Astrocyte of the spinal cord (primary cell): ENCODE measurements around the gene HMG20B.

Source experiments
- DNase-seq: peaks from one replicate; pipeline ENCODE4 v3.0.0; 2011; ENCODE audit warnings: low read depth, low spot score
- H3K4me3 ChIP-seq: 2 replicates; pipeline ENCODE4 v1.5.1; 2011; ENCODE audit warnings: low read depth, mild to moderate bottlenecking, low read length, moderate library complexity
- in situ Hi-C: cut with HindIII; loops from 2 replicates; pipeline ENCODE4 v1.10.0; 2017; ENCODE audit warnings: low sequenced_read_pairs
- TF ChIP-seq, protein P1 (sequence below): IDR thresholded peaks from 2 replicates; pipeline ENCODE4 v1.5.1; 2012; ENCODE audit warnings: low read depth, mild to moderate bottlenecking, low read length, inconsistent platforms

HMG20B gene

DNA sequence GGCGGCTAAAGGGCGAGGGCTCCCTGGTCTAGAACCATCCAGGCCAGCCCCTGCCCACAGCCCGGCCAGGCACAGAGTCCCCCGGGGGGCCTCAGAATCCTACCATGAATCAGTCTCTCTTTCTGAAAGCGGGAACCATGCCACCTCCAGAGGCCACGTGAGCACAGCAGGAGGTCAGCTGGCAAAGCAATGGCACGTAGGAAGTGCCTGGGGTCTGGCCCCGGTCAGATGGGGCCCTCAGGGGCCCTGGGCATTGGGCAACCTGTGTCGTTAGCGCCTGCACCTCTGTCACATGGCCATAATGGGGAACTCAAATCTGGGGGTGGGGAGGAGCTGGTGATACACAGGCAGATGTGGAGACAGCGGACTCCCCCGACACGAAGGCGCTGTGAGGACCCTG, 24.1 kb upstream of the HMG20B start:
- H3K4me3 ChIP-seq = no peak overlapping the region
- no peak for DNase-seq
- TF ChIP-seq, protein P1, sequence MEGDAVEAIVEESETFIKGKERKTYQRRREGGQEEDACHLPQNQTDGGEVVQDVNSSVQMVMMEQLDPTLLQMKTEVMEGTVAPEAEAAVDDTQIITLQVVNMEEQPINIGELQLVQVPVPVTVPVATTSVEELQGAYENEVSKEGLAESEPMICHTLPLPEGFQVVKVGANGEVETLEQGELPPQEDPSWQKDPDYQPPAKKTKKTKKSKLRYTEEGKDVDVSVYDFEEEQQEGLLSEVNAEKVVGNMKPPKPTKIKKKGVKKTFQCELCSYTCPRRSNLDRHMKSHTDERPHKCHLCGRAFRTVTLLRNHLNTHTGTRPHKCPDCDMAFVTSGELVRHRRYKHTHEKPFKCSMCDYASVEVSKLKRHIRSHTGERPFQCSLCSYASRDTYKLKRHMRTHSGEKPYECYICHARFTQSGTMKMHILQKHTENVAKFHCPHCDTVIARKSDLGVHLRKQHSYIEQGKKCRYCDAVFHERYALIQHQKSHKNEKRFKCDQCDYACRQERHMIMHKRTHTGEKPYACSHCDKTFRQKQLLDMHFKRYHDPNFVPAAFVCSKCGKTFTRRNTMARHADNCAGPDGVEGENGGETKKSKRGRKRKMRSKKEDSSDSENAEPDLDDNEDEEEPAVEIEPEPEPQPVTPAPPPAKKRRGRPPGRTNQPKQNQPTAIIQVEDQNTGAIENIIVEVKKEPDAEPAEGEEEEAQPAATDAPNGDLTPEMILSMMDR = no peak
- in situ Hi-C loops = no loop called here

DNA sequence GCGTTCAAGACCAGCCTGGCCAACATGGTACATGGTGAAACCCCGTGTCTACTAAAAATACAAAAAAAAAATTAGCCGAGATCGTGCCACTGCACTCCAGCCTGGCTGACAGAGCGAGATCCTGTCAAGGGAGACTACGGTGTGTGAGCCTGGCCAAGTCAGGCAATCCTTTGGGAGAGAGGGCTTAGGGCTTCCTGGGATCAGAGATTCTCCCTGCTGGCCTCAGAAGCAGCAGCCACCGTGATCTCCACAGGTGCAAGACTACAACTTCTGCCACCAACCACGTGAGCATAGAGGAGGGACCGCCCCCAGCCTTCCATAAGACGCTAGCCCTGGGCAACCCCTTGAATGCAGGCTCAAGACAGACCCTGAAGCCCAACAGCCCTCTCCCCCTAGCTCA, 22.9 kb upstream of the HMG20B start:
- TF ChIP-seq, protein P1 = no peak
- in situ Hi-C loops = no loop called here
- DNase-seq = no peak
- no peak overlapping the region for H3K4me3 ChIP-seq

DNA sequence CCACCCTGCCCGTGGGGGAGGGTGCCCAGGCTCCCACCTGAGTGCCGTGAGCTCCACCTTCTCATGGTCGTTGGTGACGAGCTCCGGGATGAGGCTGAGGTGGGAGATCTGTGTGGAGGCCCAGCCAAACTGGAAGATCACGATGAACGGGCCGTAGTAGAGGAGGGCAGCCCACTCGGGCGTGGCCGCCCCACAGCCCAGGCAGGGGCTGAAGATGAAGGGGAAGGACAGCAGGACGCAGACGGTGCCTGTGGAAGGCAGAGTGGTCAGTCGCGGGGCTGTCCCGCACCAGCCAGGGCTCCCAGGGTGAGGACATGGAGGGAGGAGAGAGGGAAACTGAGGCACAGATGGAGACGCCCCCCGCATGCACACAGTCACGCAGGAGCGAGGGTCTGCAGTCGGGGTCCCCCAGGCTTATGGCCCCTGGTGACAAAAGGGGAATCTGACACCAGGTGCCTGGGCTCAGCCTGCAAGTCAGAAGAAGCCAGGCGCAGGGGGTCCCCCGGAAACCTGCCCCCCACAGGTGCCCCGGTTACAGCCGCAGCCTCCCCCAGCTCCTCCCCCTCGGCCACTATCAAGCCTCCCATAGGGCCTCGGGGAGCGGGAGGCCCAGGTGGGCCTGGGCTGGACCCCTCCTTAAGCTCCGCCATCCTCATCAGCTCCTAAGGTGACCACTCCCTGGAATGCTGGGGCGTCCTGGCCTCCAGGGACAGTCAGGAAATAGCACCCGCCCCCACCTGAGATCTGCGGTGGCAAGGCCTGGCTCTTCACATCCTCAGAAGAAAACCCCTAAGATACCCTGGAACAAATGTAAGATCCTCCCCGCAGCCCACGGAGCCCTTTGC, 21.6 kb upstream of the HMG20B start:
- TF ChIP-seq, protein P1 = no peak
- H3K4me3 ChIP-seq = no peak overlapping the region
- DNase-seq = no peak
- in situ Hi-C loops = no loop called here

DNA sequence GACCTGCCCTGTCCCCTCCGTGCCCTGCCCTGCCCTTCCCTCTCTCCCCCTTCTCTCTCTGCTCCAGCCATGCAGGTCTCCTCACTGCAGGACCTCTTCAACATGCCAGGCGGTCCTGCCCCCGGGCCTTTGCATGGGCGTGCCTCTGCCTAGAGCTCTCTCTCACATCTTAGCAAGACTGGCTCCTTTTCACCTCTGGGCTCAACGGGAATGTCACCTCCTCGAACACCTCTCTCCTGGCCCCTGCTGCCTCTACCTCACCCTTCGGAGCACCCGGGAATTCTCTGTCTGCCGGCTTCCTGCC, 21.0 kb upstream of the HMG20B start:
- TF ChIP-seq, protein P1 = no peak
- no peak for DNase-seq
- in situ Hi-C loops = no loop called here
- H3K4me3 ChIP-seq = no peak overlapping the region

DNA sequence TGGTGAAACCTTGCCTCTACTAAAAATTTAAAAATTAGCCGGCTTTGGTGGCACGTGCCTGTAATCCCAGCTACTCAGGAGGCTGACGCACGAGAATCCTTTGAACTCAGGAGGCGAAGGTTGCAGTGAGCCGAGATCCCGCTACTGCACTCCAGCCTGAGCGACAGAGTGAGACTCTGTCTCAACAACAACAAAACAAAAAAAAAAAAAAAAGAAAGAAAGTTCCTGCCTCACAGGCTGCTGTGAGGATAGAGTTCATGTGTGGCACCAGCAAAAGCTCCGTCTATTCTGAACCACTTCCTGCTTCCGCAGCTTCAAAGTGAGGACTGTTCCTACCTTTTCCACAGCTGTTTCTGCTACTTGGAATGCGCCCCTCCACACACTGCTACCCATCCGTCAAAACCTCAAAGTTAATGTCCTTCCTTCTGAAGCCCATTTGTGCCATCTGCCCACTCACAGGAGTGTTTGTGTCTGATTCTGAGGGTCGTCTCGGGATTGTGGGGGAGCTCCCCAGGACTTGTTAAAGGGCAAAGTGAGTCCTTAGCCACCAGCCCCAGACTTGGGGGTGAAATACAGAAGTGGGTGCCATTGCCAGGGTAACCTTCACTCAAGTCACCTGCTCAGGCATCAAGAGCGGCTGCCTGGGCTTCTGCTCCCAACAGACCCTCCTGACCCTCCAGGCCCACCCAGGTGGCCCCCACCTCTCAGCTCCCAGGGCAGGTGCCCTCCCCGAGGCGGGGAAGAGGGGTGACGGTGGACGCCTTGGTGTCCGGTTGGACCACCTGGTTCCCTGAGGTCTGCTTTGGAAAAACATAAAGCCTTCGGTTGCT, 18.3 kb upstream of the HMG20B start:
- no peak for DNase-seq
- TF ChIP-seq, protein P1 = no peak
- H3K4me3 ChIP-seq = no peak overlapping the region
- in situ Hi-C loops = no loop called here

DNA sequence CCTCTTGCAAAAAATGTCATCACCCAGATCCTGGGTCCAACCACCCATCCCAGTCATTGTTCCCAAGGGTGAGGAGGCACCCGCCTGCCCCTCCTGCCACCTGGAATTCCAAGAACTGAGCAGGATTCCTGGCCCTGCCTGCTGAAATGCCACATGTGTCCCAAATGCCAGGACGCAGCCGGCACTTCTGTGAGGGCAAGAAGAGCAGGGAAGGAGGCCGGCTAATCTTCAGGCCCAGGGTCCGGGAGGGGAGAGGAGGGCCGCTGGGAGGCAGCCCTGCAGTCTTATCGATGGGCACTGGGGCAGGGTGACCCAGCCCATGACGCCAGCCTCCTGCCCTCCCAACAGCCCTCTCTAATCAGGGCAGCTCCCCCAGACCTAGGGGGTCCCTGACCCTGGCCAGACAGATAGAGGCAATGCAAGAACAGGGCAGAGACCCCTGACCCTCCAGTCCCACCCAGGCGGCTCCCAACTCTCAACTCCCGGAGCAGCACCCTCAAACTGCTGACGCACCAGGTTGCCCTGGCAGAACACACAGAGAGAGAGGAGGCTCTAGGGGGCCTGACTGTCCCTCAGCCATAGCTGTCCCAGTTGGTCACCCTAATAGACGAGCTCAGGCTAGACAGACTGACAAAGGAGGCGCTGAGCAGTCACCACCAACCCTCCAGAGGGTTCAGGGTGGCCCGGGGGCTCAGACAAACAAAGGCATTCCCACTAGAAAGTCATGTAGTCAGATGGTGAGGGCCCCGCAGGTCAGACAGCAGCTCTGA, 16.9 kb upstream of the HMG20B start:
- TF ChIP-seq, protein P1 = no peak
- in situ Hi-C loops = no loop called here
- peak overlapping the region; percentile 64 for H3K4me3 ChIP-seq
- no peak for DNase-seq
